HG02870 (cell line): ENCODE results near the gene PLAGL1.

Experiments used
- ATAC-seq: cut with Tn5 transposase; IDR thresholded peaks from one replicate; pipeline ENCODE4 v1.9.1; 2021; ENCODE audit warnings: mild to moderate bottlenecking, moderate library complexity; ENCODE audit not compliant: unreplicated experiment

The PLAGL1 gene

DNA sequence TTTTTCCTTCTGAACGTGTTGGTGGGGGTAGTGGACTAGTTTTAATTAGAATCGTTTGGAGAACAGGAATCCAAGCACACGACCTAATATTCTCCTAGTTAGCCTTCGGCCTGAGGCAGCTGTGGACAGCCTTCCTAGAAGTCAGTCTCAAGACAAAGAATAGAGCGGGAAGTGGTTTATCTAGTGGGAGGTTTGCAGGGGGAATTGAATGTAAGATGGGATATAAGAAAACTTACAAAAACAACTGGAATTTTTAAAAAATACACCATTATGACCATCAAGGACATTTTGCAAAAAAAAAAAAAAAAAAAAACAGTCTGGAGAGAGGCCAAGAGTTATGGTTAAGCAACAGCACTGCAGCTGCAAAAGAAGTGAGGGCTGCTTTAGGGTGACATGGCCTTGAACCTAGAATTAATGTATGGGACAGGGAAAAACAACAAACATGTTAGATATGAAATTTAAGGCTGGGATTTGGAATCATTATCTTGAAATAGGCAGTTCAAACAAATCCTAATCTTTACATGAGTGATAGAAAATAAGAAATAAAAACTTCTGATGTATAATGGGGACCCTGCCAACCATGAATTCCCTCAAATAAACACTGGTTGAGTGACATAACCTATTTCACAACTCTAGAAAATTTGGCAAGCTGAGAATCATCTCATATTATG lies 40.2 kb downstream of the PLAGL1 start:
- ATAC-seq, result no peak

DNA sequence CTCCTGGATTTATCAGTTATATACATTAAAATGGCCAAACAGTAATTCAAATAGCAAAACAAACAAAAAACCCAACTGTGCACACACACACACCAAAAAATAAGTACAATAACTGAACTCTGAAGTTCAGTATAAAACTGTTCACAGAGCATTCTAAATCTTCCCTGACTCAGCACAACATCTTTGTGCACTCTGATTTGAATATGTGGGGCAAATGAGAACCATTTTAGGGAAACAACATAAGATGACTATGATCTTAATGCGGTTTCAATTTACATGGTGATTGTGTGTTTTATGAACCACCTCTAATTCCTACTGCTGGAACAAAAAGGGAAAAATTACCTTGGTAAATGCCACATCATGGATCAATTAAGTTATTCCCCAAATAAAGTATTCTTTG lies 41.7 kb downstream of the PLAGL1 start:
- ATAC-seq, result no peak

DNA sequence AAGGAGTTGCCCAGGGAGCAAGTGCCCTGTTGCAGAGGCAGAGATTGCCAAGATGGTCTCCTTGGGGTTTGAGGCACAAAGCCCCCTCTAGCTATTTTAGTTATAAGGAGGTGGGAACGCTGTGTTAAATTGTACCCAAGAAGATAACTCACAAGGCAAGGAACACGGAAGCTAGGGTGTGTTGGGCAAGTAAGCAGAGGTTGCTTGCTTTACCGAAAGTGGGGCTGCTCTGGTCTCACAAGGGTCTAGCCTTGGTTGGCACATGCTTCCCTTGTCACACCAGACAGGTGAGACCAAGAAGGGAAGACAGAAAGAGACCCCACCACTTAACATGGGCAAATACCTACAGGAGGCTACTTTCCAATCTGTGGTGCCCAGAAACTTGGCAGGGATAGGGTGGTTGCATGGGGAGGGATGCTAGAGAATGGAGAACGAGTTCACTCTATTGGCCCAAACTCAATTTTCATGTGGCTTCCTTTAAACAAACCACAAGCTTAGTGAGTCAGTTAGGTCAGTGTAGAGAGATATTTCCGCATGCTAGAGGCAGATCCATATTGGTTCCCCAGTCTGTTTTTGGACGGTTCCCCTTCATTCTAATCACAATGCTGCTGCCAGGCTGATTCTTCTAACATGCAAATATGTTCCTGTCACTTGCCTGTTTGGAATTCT lies 42.4 kb downstream of the PLAGL1 start:
- no peak for ATAC-seq

- ATAC-seq, result no peak
These were observed 43.4 kb downstream of the PLAGL1 start for GRCh38 chr6:143964674-143965081.

- ATAC-seq, result no peak
These were observed 44.7 kb downstream of the PLAGL1 start for GRCh38 chr6:143963158-143963919.

DNA sequence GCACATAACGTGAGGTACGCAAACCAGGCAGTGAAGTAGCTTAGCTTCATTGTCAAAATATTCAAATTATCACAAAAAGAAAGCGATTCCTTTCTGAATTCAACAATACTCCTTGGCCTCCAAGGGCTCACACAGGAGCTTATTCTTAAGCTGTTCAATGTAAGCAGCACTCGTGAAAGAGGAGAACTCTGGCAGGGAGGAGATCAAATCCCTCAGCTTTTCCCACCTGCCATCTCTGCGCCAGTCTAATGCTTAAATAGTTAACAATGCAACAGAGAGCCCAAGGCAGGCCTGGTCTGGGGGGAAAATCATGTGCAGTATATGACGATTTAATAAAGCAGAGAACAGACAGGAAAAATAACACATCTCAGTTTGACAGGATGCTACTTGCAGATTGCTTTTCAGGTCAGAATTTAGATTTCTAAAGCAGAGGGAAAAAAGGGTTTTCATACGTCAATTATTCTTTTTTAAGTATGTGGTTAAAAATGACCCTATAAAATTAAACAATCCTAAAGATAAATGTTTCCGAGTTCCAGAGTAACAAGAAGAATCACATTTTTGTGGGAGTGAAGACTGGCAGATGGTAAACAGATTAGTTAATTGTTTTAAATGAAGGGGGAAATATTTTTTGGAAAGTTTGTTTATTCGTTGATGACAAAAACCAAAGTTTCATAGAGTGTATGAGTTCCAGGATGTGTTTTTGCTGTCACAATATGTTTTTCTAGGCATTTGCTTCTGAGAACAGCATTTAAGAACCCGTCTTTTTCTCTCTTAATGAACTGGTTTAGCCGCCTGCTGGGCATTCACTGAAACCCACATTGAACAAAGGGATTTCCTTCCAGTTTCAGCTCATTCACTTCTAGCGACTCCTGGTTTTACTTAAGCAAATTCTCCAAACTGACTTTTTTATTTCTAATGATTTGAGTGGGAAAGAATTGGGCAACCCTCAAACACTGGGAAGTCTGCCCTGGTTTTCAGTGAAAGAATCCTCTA lies 45.9 kb downstream of the PLAGL1 start:
- no peak for ATAC-seq

- no peak for ATAC-seq
These were observed 47.0 kb downstream of the PLAGL1 start for GRCh38 chr6:143961066-143961465.

DNA sequence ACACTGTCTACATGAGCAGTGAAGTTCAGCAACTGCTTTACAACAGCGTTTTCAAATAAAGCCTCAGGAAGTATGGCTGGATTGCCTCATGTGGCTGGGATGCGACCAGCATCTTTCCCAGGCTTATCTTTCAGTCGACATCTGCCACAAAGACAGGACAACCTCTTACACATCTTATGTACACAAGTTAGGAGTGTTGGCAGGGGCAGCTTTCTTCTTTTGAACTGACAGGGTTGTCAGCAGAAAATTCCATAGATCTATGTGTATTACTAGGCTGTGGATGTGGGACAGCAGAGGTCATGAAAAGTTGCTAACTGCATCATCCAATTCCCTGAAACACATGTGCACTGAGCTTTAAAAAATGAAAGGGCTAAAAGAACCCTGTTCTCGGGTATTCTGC lies 48.1 kb downstream of the PLAGL1 start:
- ATAC-seq, result no peak

- no peak for ATAC-seq
These were observed 49.1 kb downstream of the PLAGL1 start for GRCh38 chr6:143958839-143959399.

DNA sequence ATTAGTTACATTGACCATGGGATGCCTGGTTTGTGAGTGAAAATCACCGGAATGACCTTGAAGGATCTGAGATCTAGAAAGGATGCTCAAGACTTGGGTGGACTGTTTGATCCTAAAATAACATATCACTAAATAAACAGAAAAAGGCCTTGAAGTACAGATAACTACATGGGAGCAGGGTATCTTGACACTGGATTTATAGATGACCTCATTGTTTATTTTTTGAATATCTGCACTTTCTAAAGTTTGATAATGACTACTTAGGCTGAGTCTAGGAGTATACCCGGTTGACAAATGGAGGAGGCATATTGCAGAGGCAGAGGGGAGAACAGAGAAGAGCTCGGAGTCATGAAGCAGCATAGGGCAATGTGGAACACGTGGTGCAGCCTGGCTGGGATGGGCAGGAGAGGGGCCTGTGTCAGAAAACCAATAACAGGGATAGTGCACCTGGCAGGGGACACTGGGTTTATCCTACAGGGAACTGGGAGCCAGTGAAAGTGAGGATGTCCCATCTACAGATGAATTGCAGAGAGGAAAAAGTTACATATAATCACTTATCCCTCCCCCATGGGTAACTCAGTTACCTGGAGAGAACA lies 50.3 kb downstream of the PLAGL1 start:
- ATAC-seq, result no peak

GRCh38 chr6:143955971-143956370 lies 52.1 kb downstream of the PLAGL1 start:
- no peak for ATAC-seq

- ATAC-seq, result no peak
These were observed 54.1 kb downstream of the PLAGL1 start for GRCh38 chr6:143953922-143954321.

- no peak for ATAC-seq
These were observed 54.9 kb downstream of the PLAGL1 start for GRCh38 chr6:143952947-143953701.

- ATAC-seq, result no peak
These were observed 55.8 kb downstream of the PLAGL1 start for GRCh38 chr6:143952060-143952778.

DNA sequence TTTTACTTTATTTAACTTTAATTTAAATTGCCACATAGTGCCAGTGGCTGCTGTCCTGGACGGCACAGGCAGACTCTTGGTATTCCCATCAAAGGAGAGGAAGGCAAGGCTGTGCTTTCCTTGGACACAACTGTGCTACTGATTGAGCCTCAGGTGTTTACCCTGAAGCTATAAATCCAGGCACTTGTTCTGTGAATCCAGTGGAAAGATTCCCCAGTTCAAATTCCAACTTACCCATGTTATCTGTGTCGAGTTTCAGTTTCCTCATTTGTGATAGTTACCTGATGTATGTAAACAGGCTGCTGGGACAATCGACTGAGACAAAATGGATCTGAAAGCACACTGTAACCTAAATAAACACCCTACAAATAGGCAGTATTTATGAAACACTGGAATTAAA lies 57.2 kb downstream of the PLAGL1 start:
- ATAC-seq, result no peak

GRCh38 chr6:143949962-143950361 lies 58.1 kb downstream of the PLAGL1 start:
- no peak for ATAC-seq

DNA sequence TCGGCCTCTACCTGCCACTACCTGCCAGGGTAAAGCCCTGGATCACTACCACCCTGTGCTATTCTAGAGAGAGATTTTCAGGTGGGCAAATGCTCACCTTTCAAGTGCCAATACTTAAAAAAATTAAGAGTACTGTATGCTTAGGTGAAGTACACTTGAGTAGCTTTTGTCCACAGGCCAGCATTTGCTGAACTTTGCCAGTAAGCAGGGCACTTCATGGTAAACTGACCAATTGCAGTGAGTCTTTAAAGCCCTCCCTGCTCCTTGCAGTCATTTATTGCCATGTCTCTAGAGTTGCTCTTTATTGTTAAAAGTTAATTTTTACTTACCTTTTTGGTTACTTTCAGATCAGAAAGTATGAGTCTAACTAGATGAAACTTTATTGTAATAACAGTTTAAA lies 58.5 kb downstream of the PLAGL1 start:
- no peak for ATAC-seq

- no peak for ATAC-seq
These were observed 59.9 kb downstream of the PLAGL1 start for GRCh38 chr6:143948208-143948607.
